Left renal cortex interstitium (tissue), 4 donors: ENCODE measurements around the gene STKLD1. TPM values are rescaled to one million over a fixed set of nuclear protein-coding genes. Genes with fewer than 3 reads are reported as not detected.
A peak's percentile ranks its signal among the peaks of the same experiment; 100 is the strongest.
"Not testable (repeated sequence)": the region's sequence is repeated elsewhere in the genome, so short reads cannot be mapped to it uniquely, and the experiment has no call there.

Source experiments
- DNase-seq, 4 donors: peaks; one replicate each; pipeline ENCODE4 v3.0.0-alpha.2; 2013; ENCODE audit warnings: low read depth in 4 of 4, low spot score in 2 of 4, missing footprints in 1 of 4
- polyA plus RNA-seq, 4 donors: library from polyadenylated mRNA; unstranded; fragments of 120-200 nt; gene quantifications; one replicate each; pipeline ENCODE4 v1.2.1, GENCODE V29; 2013; ENCODE audit not compliant: insufficient read length in 4 of 4

The STKLD1 gene
- polyA plus RNA-seq, result 1 to 10 TPM; 3.1 to 6.4 (median 4.8) TPM

DNA sequence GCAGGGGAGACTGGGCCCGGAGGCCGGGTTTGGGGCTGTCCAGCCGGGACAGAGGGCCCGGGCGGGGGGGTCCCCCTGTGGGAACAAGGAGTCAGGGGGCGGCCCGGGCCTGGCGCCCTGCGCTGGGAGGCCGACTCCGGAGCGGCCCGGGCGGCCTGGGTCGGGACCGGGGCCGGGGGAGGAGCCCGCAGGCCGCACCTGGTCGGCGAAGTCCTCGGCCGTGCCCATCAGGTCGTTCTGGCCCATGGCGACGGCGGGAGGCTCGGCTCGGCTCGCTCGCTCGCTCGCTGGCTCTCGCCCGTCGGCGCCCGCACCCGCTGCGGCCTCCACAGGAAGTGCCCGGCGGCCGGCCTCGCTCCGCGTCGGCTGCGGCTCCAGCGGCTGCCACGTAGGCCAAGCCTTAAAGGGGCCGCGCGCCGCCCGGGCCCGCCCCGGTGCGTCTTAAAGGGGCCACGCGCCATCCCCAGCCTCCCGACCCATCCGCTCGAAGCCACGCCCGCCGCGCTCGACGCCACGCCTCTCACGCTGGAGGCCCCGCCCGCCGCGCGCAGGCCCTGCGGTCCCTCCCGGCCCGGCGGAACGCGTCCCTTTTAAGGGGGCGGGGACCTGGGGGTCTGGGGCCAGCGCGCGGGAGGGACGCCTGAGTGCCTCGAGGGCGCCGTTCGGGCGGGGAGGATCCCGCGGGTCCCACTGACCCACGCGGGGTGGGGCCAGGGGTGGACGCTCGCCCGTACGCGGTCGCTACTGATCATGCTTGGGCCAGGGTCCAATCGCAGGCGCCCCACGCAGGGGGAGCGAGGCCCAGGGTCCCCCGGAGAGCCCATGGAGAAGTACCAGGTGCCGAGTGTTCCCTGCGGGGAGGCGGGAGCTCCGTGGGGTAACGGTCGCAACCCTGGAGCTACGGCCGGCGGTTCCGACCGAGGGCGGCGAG lies at the start of gene STKLD1, which contains the start of gene SURF4:
TSS of gene STKLD1 (plus strand) at position 643 of the 931 bp plus-strand sequence. CDS start at position 751, 108 bp downstream.
TSS of gene SURF4 (minus strand) at position 337 of the 931 bp plus-strand sequence. CDS start at position 246, 91 bp downstream.
- DNase-seq, result peak; percentile 74 to 93 (median 90)

DNA sequence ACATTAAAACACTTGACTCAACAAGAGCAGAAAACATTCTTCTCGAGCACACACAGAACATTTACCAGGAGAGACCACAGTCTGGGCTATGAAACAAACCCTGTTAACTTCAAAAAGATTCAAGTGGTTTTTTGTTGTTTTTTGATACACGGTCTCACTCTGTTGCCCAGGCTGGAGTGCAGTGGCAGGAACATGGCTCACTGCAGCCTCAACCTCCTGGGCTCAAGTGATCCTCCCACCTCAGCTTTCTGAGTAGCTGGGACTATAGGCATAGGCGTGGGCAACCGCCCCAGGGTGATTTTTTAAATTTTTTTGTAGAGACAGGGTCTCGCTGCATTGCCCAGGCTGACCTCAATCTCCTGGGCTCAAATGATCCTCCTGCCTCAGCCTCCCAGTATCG lies 49.1 kb upstream of the STKLD1 start:
- DNase-seq, result not testable (repeated sequence)

DNA sequence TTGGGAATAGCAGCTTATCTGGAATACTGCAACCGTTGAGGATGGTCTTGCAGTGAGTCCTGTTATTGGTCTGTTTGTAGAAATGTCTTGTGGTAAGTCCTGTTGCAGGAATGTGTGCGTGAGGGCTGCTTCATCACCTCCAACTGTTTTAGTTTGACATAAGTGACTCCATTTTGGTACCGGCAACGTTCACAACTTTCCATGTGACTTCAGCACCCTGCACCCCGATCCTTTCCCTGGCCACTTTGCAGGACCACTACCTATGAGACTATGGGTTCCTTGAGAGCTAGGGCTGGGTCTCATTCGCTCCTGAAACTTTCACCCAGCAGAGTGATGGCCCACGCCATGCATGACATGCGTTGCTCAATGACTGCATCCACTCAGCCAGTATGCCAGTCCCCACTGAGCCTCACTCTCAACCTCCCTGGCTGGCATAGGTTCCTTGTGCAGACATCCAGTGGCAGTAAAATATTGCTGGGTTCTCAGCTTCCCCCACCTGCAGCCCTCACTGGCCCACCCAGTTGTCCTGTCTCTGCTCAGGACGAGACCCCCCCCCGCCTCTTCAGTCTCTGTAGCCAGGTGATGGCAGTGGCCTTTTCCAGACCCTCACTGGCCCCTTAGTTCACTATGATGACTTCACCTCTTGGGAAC lies 48.2 kb upstream of the STKLD1 start:
- no peak for DNase-seq

DNA sequence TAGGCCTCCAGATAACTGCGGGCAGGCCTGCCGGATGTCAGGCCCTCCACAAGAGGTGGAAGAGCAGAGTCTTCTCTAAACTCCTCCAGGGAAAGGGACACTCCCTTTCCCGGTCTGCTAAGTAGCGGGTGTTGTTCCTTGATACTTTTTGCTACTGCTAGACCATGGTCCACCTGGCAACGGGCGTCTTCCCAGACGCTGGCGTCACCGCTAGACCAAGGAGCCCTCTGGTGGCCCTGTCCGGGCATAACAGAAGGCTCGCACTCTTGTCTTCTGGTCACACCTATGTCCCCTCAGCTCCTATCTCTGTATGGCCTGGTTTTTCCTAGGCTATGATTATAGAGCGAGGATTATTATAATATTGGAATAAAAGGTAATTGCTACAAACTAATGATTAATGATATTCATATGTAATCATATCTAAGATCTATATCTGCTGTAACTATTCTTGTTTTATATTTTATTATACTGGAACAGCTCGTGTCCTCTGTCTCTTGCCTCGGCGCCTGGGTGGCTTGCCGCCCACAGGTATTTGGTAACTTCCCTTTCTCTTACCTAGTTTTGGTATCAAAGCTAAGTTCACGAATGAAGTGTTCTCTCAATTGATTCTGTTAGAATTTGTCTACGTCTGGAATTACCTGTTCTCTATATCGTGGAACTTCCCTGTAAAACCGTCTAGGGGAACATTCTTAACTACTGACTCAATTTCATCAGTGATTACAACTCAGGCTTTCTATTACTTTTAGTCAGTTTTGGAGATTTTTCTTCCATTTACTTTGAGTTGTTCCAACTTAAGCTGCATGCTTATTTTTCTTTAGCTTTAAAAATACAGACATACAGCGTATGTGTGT lies 46.6 kb upstream of the STKLD1 start:
- not testable (repeated sequence) for DNase-seq

DNA sequence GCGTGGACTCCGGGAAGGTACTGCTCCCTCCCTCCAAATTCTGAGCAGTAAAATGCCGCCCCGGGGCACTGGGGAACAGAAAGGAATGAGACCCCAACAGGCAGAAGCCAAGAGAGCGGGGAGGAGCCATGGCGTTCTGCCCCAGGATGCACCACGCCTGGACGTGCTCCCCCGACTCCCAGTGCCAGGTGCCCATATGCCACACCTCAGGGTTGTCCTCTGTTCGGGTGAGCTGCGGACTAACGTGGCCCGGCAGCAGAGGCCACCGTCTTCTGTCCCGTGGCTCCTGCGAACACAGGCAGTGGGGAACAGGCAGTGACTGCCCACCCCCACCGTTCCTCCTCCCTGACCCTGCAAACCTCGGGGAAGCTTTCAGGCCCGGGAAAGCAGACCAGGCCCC lies 44.9 kb upstream of the STKLD1 start:
- no peak for DNase-seq

DNA sequence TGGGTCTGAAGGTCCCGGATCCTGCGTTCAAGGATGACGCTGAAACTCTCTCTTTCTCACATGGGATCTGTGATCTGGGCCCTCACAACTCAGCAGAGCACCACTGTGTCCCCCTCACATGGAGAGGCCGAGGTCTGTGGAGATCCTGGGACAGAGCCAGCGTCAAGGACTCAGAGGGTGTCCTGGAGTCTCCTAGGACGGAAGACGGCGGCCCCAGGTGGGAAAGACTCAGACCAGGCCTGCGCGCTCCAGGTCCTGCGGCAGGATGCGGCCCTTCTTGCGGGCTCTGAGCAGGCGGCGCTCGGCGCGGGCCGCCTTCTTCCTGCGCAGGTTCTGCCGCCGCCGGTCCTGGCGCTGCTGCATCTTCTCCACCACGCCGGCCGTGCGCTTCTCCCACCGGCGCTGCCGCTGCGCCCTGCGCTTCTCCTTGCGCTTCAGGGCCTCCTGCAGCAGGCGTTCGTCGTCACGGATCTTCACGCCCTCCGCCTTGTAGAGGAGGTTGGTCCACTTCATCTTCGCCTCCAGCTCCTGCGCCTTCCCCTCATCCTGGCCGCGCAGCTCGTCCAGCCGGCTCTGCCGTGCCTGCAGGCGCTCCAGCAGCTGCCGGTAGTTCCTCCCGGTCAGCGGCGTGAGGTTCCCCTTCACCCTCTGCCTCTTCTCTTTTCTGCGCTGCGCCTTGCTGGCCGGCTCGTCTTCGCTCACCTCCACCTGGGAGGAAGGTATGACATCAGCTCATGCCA lies 44.4 kb upstream of the STKLD1 start:
- no peak for DNase-seq

DNA sequence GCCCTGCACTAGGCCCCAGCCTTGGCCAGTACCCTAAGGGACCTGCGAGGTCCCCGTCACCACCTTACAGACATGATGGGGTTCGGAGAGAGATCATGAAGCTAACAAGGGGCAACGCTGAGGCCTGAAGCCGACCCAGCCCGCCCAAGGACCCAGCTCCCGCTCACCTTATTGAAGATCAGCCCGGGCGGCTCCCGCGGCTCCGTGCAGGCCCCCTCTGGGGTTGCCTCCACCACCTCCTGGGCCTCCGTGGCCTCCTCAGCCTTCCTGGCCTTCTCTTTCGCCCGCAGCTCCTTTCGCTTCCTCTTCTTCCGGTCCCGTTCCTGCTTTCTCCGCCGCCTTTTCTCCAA lies 43.8 kb upstream of the STKLD1 start:
- DNase-seq, result no peak

DNA sequence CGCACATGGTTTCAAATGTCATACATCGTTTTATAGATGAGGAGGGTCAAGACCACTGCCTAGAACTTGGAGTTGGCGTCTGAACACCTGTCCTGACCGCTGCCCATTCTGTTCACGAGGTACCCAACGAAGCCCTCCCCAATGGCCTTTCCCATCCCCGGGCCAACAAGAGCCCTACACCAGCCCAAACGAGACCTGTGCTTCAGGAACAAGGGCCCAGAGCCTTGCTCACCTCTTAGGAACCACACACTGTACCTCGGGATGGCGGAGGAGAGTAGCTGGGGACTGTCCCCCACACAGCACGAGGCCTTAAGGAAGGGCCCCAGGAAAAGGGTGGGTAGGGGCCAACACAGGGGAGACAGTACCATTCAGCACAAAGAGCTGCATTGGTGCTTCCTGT lies 43.2 kb upstream of the STKLD1 start:
- DNase-seq, result no peak

DNA sequence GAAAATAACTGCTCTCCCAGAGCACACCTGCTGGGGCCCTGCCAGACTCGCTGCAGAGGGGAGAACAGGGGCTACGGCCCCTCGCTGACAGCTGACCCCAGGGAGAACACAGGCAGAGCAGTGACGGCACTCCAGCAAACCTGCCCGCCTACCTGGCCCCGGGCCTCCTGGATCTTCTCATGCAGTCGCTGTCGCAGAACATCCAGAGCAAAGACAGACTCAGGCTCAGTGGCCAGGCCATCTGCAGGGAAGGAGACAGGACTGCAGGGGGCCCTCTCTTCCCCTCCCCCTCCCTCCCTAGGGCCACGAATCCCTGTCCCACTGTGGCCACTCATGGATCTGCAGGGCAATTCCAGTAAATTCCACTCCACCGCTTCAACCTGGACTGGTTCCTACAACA lies 42.6 kb upstream of the STKLD1 start:
- DNase-seq, result no peak

DNA sequence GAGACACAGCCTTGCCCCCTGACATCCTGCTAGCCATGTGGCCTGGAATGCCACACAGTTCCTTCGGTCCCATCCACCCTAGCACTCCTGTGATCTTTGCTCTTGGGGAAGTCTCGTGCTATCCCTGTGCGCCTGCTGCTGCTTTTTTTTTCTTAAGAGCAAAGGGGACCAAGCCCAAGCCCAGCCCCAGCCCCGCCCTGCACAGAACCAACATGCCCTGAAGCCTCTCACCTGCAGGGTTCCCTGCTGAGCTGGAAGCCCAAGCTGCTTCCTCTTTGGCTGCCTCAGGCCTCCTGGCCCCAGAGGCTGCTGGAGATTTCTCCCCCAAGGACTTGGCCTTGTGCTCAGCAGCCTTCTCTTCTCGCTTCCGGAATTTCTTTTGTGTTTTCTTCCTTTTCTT lies 42.0 kb upstream of the STKLD1 start:
- DNase-seq, result no peak

DNA sequence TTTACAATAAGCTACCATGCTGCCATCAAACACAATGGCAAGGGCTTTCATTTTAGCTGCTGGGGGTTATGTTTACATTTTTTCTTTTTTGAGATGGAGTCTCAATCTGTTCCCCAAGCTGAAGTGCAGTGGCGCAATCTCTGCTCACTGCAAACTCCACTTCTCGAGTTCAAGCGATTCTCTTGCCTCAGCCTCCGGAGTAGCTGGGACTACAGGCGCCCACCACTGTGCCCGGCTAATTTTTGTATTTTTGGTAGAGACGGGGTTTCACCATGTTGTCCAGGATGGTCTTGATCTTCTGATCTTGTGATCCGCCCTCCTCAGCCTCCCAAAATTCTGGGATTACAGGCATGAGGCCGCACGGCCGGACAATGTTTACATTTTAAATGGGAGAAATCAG lies 41.3 kb upstream of the STKLD1 start:
- DNase-seq, result not testable (repeated sequence)

DNA sequence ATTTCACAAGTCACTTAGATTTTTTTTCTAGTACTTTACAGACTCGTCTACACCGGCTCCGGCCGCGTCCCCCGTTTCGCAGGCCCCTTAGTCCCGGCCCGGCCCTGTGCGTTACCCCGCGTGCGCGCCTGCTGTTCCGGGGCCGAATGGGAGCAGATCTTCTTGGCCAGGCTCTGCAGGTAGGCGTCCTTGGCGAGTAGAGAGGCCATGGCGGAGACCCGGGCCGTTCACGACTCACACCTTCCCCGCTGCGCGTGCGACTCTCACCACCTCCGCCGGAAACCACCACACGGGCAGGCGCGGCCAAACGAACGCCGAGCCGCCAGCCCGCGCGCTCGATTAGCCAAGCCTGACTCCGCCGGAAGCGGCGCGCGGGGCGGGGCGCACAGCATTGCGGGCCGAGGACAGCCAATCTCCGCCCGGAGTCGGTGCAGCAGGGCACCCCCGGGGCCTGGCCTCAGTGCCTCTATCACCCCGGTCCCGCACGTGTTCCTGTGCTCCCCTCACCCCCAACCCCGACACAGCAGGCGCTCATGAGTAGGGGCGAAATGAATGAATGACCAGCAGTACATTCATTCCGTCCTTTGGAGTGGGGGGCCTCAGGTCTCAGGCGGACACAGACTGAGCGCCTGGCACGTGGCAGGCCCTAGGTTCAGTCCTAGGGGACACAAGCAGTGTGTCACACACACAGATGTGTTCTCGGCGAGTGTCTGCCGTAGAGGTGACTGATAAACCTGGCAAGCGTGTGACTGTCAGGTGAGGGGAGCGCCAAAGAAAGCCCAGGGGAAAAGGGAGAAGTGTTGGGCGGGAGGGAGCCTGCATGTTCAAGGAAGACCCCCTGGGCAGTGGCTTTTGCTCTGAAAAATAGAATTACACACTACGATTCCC lies 40.0 kb upstream of the STKLD1 start, which contains the start of gene SURF6:
TSS of gene SURF6 (minus strand) at position 265 of the 888 bp plus-strand sequence. CDS start at position 209, 56 bp downstream.
- DNase-seq, result peak; percentile 25 to 81 (median 70)

DNA sequence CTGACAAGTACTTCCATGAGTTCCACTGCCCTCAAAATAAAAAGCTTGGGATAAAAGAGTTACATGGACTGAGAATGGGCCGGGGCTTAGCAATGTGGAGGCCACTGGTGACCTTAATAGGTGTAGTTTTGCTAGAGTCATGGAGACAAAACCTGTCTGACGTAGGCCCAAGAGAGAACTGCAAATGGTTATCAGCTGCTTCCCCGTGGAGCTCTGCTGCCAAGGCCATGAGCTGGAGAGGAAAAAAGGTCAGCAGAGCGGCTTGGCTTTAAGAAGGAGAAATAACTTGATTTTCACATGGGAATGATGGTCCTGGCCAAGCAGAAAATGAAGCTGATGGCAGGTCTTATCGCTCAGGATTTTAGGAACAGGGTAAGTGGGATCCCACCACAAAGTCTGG lies 36.5 kb upstream of the STKLD1 start:
- DNase-seq, result no peak

DNA sequence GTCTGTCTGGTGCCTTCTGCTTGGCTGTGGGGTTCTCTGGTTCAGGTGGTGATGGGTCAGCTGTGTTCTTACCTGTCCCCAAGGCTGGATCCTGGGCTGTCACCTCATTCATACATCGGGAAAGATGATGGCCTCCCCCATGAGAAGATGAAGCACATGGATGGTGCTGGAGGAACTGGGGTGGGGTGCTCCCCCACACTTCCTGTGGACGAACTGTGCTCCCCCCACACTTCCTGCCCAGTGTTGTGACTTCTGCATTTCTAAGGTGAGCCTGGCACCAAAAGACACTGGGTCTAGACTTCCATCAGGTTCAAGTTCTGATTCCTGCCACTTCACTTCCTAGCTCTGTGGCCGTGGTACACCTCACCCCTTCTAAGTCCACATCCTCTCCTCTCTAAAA lies 35.9 kb upstream of the STKLD1 start:
- DNase-seq, result no peak

DNA sequence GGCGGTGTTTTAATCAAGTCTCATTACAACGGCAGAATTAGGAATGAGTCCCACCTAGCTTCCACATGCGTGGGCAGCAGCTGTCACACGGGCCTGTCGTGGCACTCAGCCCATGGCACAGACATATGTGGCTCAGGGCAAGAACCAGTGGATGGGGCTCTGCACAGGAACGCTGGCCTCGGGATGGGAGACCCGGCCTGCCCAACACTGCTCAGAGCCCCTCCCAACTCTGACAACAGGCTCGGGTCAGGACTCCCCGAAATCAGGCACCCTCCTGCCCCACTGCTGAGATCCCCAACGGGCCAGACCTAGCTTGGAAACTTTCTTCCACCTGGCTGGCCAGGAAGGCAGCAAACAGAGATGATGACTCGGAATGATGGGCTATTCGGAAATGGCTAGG lies 35.2 kb upstream of the STKLD1 start:
- no peak for DNase-seq

DNA sequence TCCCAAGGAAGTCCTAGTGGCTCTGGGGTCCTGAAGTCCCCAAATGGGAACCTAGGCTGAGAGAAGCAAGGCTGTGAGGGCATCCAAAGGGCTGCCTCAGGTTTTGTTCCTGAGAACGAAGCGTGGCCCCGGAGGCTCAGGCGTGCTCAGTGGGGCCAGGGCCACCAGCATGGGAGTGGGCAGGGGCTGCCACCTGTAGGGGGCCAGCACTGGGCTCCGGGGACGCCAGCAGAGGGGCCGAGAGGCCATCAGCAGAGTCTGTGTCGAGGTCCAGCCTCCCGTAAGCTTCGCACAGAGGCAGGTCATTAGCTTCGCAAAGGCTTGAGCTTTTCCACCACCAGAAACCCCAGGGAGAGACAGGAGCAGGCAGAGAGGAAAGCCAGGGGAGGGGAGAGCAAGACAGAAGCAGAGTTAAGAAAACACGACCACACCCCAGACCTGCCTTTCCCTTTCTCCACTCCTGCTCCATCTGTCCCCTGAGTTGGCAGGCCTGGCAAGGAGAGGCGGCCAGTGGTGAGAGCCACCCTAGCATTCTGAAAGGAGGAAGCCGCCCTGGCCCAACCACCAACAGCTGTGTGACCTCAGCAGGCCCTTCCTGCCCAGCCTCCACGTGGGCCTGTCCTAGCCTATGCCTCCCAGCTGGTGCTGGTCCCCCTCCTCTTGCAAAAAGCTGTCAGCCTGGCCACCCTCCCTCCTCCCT lies 34.6 kb upstream of the STKLD1 start:
- no peak for DNase-seq

DNA sequence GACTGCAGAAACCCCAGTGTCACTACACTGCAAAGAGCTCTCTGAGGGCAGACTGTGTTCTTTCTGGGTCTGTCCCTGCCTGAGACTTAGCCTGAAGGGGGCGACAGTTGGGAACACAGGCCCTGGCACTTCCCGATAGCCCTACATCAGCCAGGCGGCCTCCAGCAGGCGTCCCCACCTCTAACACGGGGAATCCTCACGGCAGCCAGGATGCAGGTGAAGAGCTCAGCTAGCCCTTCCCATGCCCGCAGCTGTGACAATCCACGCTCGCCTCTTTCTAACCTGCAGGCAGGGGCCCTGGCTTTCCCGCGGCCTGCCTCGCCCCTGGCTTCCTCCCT lies 34.1 kb upstream of the STKLD1 start:
- DNase-seq, result no peak

DNA sequence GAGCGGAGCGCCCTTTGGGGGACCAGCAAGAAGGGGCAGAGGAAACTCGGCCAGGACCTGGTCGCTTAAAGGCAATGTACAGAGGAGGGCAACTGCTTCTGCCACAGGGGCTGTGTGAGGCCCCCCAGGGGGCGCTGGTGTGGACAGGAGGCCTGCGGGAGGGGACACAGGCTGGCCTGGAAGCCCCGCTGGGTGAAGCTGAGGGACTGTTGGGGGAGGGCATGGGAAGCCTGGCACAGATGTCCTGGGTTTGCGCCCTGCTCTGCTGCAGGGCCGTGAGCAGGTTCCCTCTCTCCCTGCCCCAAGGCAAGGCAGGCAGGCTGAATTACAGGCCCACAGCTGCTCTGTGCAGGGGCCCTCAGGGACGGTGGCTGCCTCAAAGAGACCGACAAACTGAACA lies 33.6 kb upstream of the STKLD1 start:
- DNase-seq, result no peak

DNA sequence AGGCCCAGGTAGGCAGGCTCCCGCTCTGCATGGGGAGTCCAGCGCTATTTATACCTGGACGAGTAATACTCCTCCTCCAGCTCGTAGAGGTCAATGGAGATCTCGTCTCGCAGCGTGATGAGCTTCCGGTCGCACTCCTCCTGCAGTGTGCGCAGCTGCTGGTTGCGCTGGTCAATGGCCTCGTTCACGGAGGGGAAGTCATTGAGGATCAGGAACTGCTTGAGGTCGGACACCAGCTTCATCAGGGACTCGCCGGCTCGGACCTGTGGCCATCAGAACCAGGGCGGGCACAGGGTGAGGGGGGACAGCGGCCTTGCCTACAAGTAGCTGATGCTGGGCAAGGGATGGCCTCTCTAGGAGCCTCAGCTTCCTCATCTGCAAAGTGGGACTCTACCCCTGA lies 32.1 kb upstream of the STKLD1 start:
- no peak for DNase-seq
